ENCODE data around the gene LCE3C.

- TF ChIP-seq CTCF (IDR thresholded peaks at IDR 0.05) (no peak), POLR2A (IDR thresholded peaks at IDR 0.05) (no peak)
Observed at GRCh38 chr1:152566681-152567080, 33.4 kb upstream of the LCE3C start, which contains the start of gene LCE3E.
